MM.1S (cell line): Measurements from ENCODE around the gene HAUS5.
"Not testable (repeated sequence)": the region's sequence is repeated elsewhere in the genome, so short reads cannot be mapped to it uniquely, and the experiment has no call there.

Experiments used
- DNase-seq: peaks from one replicate; pipeline ENCODE4 v3.0.0-alpha.2; 2015
- H2AFZ ChIP-seq: fragments of 300-600 bp; sonication (generic); 2 replicates; pipeline ENCODE4 v1.6.0; 2016; ENCODE audit warnings: antibody characterized with exemption, low read length
- H3F3A ChIP-seq: fragments of 300-600 bp; sonication (generic); 2 replicates; pipeline ENCODE4 v1.6.1; 2016; ENCODE audit warnings: mild to moderate bottlenecking, antibody characterized with exemption, low read length, moderate library complexity, mixed read lengths; ENCODE audit not compliant: insufficient read depth
- H3K27ac ChIP-seq: fragments of 300-600 bp; sonication (generic); 2 replicates; pipeline ENCODE4 v1.5.1; 2016; ENCODE audit warnings: mild to moderate bottlenecking, low read length
- H3K27me3 ChIP-seq: fragments of 300-600 bp; sonication (generic); replicated peaks from 2 replicates; pipeline ENCODE4 v1.6.0; 2016; ENCODE audit warnings: low read length; ENCODE audit not compliant: insufficient read depth
- H3K36me3 ChIP-seq: fragments of 300-600 bp; sonication (generic); replicated peaks from 2 replicates; pipeline ENCODE4 v1.6.1; 2016; ENCODE audit warnings: mild to moderate bottlenecking, low read length, mixed read lengths; ENCODE audit not compliant: insufficient read depth
- H3K4me1 ChIP-seq: fragments of 300-600 bp; sonication (generic); 2 replicates; pipeline ENCODE4 v1.6.1; 2016; ENCODE audit warnings: low read length, mixed read lengths
- H3K4me2 ChIP-seq: fragments of 300-600 bp; sonication (generic); 2 replicates; pipeline ENCODE4 v1.6.0; 2016; ENCODE audit warnings: low read depth, low read length
- H3K4me3 ChIP-seq: fragments of 300-600 bp; sonication (generic); 2 replicates; pipeline ENCODE4 v1.5.1; 2016; ENCODE audit warnings: low read length, mixed read lengths
- H3K79me2 ChIP-seq: fragments of 300-600 bp; sonication (generic); 2 replicates; pipeline ENCODE4 v1.6.1; 2016; ENCODE audit warnings: mixed run types, low read length, mixed read lengths
- H3K9ac ChIP-seq: fragments of 300-600 bp; sonication (generic); 2 replicates; pipeline ENCODE4 v1.6.1; 2016; ENCODE audit warnings: low read length, mixed read lengths
- H3K9me2 ChIP-seq: fragments of 300-600 bp; sonication (generic); replicated peaks from 2 replicates; pipeline ENCODE4 v1.6.1; 2016; ENCODE audit warnings: mild to moderate bottlenecking, low read length, mixed read lengths; ENCODE audit not compliant: insufficient read depth
- H3K9me3 ChIP-seq: fragments of 300-600 bp; sonication (generic); replicated peaks from 2 replicates; pipeline ENCODE4 v1.6.1; 2016; ENCODE audit warnings: mild to moderate bottlenecking, low read length, mixed read lengths; ENCODE audit not compliant: insufficient read depth
- H4K20me1 ChIP-seq: fragments of 300-600 bp; sonication (generic); 2 replicates; pipeline ENCODE4 v1.6.1; 2016; ENCODE audit warnings: mild to moderate bottlenecking, low read length, moderate library complexity, mixed read lengths; ENCODE audit not compliant: insufficient read depth
- EZH2 ChIP-seq: fragments of 300-600 bp; sonication (generic); optimal IDR thresholded peaks from 2 replicates; pipeline ENCODE3; 2017; ENCODE audit warnings: low read depth, mild to moderate bottlenecking, antibody characterized with exemption, low read length, mixed read lengths
- EZH2phosphoT487 ChIP-seq: fragments of 300-600 bp; sonication (generic); IDR thresholded peaks from 2 replicates; pipeline ENCODE4 v1.6.1; 2018; ENCODE audit warnings: antibody characterized with exemption, low read length
- TF ChIP-seq, protein P1 (sequence below): fragments of 300-600 bp; sonication (generic); IDR thresholded peaks from 2 replicates; pipeline ENCODE4 v1.5.1; 2016; ENCODE audit warnings: antibody characterized with exemption, low read length, mixed read lengths

HAUS5 gene

DNA sequence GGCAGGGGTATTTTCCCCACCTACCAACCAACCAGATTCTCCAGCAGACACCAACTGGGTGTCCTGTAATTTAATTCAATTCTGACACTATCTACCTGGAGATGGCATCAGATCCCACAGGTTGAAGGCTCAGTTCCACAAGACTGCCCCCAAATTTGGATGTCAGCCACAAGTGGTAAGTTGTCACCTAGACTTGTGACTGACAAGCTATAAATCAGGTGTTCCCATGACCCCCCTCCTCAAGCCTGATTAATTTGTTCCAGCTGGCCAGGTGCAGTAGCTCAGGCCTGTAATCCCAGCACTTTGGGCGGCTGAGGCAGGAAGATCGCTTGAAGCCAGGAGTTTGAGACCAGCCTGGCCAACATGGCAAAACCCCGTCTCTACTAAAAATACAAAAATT is 10.6 kb upstream of the HAUS5 start:
- no peak for DNase-seq
- Histone ChIP-seq H3K4me3 (no peak overlapping the region), H4K20me1 (no peaks in the 10 kb centered on the region), H3K9me3 (no peaks in the 10 kb centered on the region), H3K27me3 (peaks cover 21% of the 10 kb centered on the region), H3K36me3 (no peaks in the 10 kb centered on the region), H3K4me1 (no peaks in the 10 kb centered on the region), H3K9ac (no peak overlapping the region), H3F3A (0 out of 2 replicates have a peak, but pooled peaks cover under 1% of the 10 kb centered on the region), H3K79me2 (no peaks in the 10 kb centered on the region), H2AFZ (no peak overlapping the region), H3K27ac (no peak overlapping the region), H3K9me2 (no peaks in the 10 kb centered on the region), H3K4me2 (no peak overlapping the region)
- no peak for TF ChIP-seq EZH2phosphoT487
- TF ChIP-seq, protein P1, sequence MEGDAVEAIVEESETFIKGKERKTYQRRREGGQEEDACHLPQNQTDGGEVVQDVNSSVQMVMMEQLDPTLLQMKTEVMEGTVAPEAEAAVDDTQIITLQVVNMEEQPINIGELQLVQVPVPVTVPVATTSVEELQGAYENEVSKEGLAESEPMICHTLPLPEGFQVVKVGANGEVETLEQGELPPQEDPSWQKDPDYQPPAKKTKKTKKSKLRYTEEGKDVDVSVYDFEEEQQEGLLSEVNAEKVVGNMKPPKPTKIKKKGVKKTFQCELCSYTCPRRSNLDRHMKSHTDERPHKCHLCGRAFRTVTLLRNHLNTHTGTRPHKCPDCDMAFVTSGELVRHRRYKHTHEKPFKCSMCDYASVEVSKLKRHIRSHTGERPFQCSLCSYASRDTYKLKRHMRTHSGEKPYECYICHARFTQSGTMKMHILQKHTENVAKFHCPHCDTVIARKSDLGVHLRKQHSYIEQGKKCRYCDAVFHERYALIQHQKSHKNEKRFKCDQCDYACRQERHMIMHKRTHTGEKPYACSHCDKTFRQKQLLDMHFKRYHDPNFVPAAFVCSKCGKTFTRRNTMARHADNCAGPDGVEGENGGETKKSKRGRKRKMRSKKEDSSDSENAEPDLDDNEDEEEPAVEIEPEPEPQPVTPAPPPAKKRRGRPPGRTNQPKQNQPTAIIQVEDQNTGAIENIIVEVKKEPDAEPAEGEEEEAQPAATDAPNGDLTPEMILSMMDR = no peak
- TF ChIP-seq EZH2 = no peak

- not testable (repeated sequence) for H3K9me2 ChIP-seq, H2AFZ ChIP-seq, H3K9ac ChIP-seq, DNase-seq, H3K4me1 ChIP-seq, H3K9me3 ChIP-seq, H3K4me3 ChIP-seq, H3K4me2 ChIP-seq, H3K79me2 ChIP-seq, H3K27ac ChIP-seq, H4K20me1 ChIP-seq, H3K36me3 ChIP-seq, H3F3A ChIP-seq
- peaks cover 12% of the 10 kb centered on the region; the same call in 1 of the 2 replicates for H3K27me3 ChIP-seq
Observed at GRCh38 chr19:35604436-35604835, 8.1 kb upstream of the HAUS5 start.

DNA sequence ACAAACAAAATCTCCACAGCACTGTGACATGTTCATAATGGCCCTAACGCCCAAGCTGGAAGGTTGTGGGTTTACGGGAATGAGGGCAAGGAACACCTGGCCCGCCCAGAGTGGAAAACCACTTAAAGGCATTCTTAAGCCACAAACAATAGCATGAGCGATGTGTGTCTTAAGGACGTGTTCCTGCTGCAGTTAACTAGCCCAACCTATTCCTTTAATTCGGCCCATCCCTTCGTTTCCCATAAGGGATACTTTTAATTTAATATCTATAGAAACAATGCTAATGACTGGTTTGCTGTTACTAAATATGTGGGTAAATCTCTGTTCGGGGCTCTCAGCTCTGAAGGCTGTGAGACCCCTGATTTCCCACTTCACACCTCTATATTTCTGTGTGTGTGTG is 5.4 kb upstream of the HAUS5 start:
- H3K36me3 ChIP-seq, DNase-seq, H3K4me3 ChIP-seq, H3F3A ChIP-seq, H3K9me2 ChIP-seq, H3K27me3 ChIP-seq, H2AFZ ChIP-seq, H3K27ac ChIP-seq, H3K4me2 ChIP-seq, H4K20me1 ChIP-seq, H3K9me3 ChIP-seq, H3K9ac ChIP-seq, H3K79me2 ChIP-seq: not testable (repeated sequence)
- H3K4me1 ChIP-seq = peaks cover 15% of the 10 kb centered on the region

- H2AFZ ChIP-seq = no peak overlapping the region
- H3K27me3 ChIP-seq = 0 out of 2 replicates have a peak, but pooled peaks cover 1% of the 10 kb centered on the region
- H3K36me3 ChIP-seq = no peaks in the 10 kb centered on the region
- no peak overlapping the region for H3K4me2 ChIP-seq
- H3K9ac ChIP-seq = no peak overlapping the region
- H4K20me1 ChIP-seq = no peaks in the 10 kb centered on the region
- peaks cover 16% of the 10 kb centered on the region for H3K4me1 ChIP-seq
- no peak for TF ChIP-seq EZH2
- TF ChIP-seq EZH2phosphoT487 = no peak
- TF ChIP-seq, protein P1 = no peak
- H3K9me2 ChIP-seq = no peaks in the 10 kb centered on the region
- no peak for DNase-seq
- H3K4me3 ChIP-seq = no peak overlapping the region
- no peaks in the 10 kb centered on the region for H3K9me3 ChIP-seq
- H3K79me2 ChIP-seq = no peaks in the 10 kb centered on the region
- no peak overlapping the region for H3K27ac ChIP-seq
- H3F3A ChIP-seq = no peaks in the 10 kb centered on the region
Observed at GRCh38 chr19:35607661-35608060, 4.9 kb upstream of the HAUS5 start.
